Measurements from ENCODE around the gene CALD1.

Gene CALD1

DNA sequence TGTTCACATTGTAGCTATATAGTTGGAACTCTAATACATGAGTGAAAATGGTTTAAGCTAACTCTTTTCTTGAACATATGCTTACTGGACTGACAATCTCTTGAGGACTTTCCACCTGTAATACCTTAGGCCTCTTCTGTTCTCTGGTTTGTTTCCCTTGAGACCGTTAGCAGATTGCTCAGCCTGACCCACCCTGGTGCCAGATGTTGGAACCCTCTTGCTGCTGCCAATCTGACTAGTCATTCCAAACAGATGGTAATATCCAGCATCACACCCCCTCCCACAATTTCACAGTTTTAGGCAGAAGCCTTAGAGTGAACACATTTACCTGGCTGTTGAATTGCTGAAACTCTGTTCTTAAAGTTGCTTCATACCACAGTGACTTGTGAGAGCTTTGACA, 18.7 kb downstream of the CALD1 start:
- H3K4me3 ChIP-seq (ENCODE audit: low read depth, low read length), result no peak overlapping the region
- TF ChIP-seq, protein P1, sequence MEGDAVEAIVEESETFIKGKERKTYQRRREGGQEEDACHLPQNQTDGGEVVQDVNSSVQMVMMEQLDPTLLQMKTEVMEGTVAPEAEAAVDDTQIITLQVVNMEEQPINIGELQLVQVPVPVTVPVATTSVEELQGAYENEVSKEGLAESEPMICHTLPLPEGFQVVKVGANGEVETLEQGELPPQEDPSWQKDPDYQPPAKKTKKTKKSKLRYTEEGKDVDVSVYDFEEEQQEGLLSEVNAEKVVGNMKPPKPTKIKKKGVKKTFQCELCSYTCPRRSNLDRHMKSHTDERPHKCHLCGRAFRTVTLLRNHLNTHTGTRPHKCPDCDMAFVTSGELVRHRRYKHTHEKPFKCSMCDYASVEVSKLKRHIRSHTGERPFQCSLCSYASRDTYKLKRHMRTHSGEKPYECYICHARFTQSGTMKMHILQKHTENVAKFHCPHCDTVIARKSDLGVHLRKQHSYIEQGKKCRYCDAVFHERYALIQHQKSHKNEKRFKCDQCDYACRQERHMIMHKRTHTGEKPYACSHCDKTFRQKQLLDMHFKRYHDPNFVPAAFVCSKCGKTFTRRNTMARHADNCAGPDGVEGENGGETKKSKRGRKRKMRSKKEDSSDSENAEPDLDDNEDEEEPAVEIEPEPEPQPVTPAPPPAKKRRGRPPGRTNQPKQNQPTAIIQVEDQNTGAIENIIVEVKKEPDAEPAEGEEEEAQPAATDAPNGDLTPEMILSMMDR (IDR thresholded peaks at IDR 0.05; ENCODE audit: borderline replicate concordance, insufficient read depth, low read depth, low read length), result no peak

DNA sequence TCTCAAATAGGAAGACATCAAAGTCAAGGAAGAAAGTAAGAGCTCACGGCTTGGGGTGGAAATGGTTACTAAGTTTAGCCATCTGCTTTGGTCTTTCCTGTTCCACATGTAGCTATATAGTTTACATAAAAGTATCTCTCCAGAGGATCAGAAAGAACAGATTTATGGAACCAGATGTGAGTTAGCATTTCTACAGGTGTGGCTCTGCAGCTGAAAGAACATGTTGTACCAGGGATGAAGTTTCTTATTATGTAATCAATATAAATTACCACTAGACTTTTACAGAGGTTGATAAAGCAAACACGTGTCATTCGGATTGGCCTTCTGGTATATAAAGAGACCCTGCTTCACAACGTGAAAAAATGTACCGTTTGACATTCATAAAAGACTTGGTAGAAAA, 19.9 kb downstream of the CALD1 start:
- H3K4me3 ChIP-seq (ENCODE audit: low read depth, low read length), result no peak overlapping the region
- TF ChIP-seq, protein P1 (IDR thresholded peaks at IDR 0.05; ENCODE audit: borderline replicate concordance, insufficient read depth, low read depth, low read length), result no peak

DNA sequence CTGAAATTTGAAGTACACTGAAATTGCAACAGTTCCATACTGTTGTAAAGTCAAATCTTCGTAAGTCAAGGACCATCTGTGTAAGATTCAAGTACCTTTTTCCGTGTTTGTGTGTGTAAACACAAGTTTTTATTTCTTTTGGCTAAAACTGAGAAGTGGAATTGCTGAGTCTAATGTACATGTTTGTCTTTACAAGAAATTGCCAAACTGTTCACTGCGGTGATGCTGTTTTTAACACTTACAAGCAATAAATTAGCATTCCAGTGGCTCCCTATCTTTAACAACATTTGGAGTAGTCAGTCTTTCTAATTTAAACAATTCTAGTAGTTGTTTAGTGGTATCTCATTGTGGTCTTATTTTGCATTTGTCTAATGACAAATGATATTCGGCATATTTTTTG, 23.3 kb downstream of the CALD1 start:
- TF ChIP-seq, protein P1 (IDR thresholded peaks at IDR 0.05; ENCODE audit: borderline replicate concordance, insufficient read depth, low read depth, low read length), result no peak
- no peak overlapping the region for H3K4me3 ChIP-seq (ENCODE audit: low read depth, low read length)

DNA sequence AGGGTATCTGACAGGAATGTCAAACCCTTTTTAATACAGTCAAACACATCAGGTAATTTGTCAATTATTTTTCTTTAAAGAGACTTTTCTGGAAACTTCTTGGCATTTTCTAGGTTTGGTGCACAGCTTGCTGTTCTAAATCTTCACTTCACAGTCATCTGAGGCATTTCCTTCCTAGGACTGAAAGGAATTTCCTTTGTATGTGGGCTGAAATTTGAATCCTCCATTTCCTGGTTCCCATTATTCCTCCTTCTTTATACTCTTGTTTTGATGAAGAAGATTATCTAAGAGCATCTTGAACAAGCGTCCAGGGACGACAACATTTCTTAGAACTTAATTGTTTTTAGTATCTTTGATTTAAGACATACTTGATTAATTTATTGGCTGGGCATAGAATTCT, 24.9 kb downstream of the CALD1 start:
- no peak overlapping the region for H3K4me3 ChIP-seq (ENCODE audit: low read depth, low read length)
- TF ChIP-seq, protein P1 (IDR thresholded peaks at IDR 0.05; ENCODE audit: borderline replicate concordance, insufficient read depth, low read depth, low read length), result no peak

DNA sequence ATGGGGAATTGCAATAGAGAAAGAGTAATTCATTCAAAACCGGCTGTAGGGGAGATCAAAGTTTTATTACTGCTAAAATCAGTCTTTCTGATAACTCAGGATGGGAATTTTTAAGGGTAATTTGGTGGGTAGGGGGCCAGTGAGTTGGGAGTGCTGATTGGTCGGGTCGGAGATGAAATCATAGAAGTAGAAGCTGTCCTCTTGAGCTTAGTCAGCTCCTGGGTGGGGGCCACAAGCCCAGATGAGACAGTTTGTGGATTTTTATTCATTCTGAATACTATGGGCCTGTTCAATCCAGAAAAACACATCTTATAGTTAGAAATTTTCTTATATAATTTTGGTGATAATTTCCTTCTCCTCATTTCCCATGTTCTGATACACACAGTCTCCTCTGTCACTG, 25.4 kb downstream of the CALD1 start:
- TF ChIP-seq, protein P1 (IDR thresholded peaks at IDR 0.05; ENCODE audit: borderline replicate concordance, insufficient read depth, low read depth, low read length), result no peak

DNA sequence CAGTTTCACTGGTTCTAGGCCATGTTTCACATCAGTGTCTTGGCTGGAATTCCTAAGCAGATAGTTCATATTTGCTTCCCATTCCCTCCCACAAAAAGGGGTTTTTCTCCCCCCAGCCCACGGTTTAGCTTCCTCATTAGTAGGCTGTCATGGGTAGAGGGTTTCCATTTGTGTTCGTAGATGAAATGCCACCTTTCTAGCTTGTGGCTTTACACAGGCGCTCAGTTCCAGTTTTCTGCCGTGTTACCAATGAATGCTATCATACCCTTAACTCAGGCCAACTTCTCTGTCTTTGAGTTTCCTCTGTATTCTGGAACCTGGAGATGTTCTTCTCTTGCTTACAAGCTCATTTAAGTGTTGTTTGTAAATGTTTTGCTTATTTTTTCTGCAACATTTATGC, 26.8 kb downstream of the CALD1 start:
- TF ChIP-seq, protein P1 (IDR thresholded peaks at IDR 0.05; ENCODE audit: borderline replicate concordance, insufficient read depth, low read depth, low read length), result no peak
- no peak overlapping the region for H3K4me3 ChIP-seq (ENCODE audit: low read depth, low read length)

More for the DNA sequence above, 25.4 kb downstream of the CALD1 start:
- no peak overlapping the region for H3K4me3 ChIP-seq (ENCODE audit: low read depth, low read length)

DNA sequence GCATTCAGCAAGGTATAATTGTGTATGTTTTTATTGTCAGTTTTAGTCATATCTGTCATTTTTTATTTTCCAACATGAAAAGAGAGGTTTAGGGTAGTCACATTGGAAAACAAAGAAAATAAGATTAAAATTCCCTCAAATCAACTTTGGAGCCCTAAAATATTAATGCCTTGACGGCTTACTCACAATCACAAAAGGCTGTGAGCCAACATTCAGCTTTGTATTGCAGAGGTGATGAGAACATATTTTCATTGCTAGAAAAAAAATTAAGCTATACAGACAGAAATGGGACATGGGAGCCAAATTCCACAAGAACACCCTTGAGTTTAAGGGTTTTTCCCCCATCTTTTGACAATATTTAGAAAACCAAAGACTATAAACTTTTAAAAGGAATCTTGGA, 30.2 kb downstream of the CALD1 start:
- H3K4me3 ChIP-seq (ENCODE audit: low read depth, low read length), result no peak overlapping the region
- TF ChIP-seq, protein P1 (IDR thresholded peaks at IDR 0.05; ENCODE audit: borderline replicate concordance, insufficient read depth, low read depth, low read length), result no peak
